Dermis microvascular lymphatic vessel endothelial cell (primary cell): ENCODE results near the gene BUB1B. TPM values are rescaled to one million over a fixed set of nuclear protein-coding genes. Genes with fewer than 3 reads are reported as not detected.

ENCODE experiments used
- total RNA-seq: library from RNA; depleted of rRNA; stranded (reverse); fragments of >200 nt; gene quantifications from 2 replicates; pipeline ENCODE4 v1.2.1, GENCODE V29; 2014

BUB1B gene
- total RNA-seq, 1 donor from 2014 or later: 20.2 TPM

Other genes starting within 250 kb of the BUB1B start
- gene GPR176, start 240.8 kb upstream of the BUB1B start, total RNA-seq: 4.3 and 8.5 TPM in 2 replicates
- 23.5 and 27.6 TPM in 2 replicates for gene EIF2AK4, start 227.0 kb upstream of the BUB1B start, total RNA-seq
- gene SRP14, start 121.9 kb upstream of the BUB1B start, total RNA-seq: 130 and 163 TPM in 2 replicates
- 4.1 and 7.0 TPM in 2 replicates for gene BMF, start 52.2 kb upstream of the BUB1B start, total RNA-seq
- gene PAK6, start 78.0 kb downstream of the BUB1B start, total RNA-seq: not detected in 2 replicates
- not detected in 2 replicates for gene ANKRD63, start 122.0 kb downstream of the BUB1B start, total RNA-seq
- gene PLCB2, start 146.9 kb downstream of the BUB1B start, total RNA-seq: under 0.01 TPM in 1 of 2 replicates, not detected in the other
- gene INAFM2, start 162.6 kb downstream of the BUB1B start, total RNA-seq: 9.0 and 17.8 TPM in 2 replicates
- 6.5 and 13.3 TPM in 2 replicates for gene CCDC9B, start 179.9 kb downstream of the BUB1B start, total RNA-seq
- not detected in 2 replicates for gene PHGR1, start 190.0 kb downstream of the BUB1B start, total RNA-seq
- under 0.01 and 0.13 TPM in 2 replicates for gene DISP2, start 197.2 kb downstream of the BUB1B start, total RNA-seq
- 23.9 and 26.4 TPM in 2 replicates for gene KNSTRN, start 221.7 kb downstream of the BUB1B start, total RNA-seq
- gene IVD, start 244.7 kb downstream of the BUB1B start, total RNA-seq: 30.3 and 31.4 TPM in 2 replicates